ENCODE measurements around the gene TEAD1.

DNA sequence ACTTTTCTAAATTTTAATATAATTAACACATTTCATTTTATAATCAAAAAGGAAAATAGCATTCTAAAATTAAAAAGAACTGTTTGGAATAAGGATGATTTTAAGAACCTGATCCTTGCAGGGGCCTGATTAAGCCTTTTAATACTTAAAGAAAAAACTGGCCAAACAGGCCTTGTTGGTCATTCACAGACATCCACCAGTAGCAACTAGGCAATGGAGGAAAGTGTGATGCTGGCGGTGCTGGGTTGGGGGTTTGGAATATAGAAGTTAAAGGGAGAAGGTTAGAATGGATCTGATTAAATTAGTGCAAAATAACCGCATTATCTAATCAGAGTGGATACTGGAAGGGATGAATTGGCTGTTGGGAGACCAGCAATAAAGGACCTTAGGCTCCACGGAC is 16.9 kb upstream of the TEAD1 start:
- TF ChIP-seq MAZ (IDR thresholded peaks at IDR 0.05; ENCODE audit: borderline replicate concordance, low read depth, low read length): no peak
- TF ChIP-seq, protein P1, sequence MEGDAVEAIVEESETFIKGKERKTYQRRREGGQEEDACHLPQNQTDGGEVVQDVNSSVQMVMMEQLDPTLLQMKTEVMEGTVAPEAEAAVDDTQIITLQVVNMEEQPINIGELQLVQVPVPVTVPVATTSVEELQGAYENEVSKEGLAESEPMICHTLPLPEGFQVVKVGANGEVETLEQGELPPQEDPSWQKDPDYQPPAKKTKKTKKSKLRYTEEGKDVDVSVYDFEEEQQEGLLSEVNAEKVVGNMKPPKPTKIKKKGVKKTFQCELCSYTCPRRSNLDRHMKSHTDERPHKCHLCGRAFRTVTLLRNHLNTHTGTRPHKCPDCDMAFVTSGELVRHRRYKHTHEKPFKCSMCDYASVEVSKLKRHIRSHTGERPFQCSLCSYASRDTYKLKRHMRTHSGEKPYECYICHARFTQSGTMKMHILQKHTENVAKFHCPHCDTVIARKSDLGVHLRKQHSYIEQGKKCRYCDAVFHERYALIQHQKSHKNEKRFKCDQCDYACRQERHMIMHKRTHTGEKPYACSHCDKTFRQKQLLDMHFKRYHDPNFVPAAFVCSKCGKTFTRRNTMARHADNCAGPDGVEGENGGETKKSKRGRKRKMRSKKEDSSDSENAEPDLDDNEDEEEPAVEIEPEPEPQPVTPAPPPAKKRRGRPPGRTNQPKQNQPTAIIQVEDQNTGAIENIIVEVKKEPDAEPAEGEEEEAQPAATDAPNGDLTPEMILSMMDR (IDR thresholded peaks at IDR 0.05): no peak
- TF ChIP-seq USF2 (IDR thresholded peaks at IDR 0.05): no peak
- no peak for TF ChIP-seq NR3C1 (IDR thresholded peaks at IDR 0.05)
- no peak for TF ChIP-seq RFX5 (IDR thresholded peaks at IDR 0.05)
- TF ChIP-seq POLR2A (IDR thresholded peaks at IDR 0.05; ENCODE audit: low read length): no peak
- no peak for TF ChIP-seq CBX8 (IDR thresholded peaks at IDR 0.05)

Data from A549 (cell line).